ENCODE results near the gene ZNHIT3. TPM values are rescaled to one million over a fixed set of nuclear protein-coding genes. Genes with fewer than 3 reads are reported as not detected.

Gene ZNHIT3
- total and polyA plus RNA-seq, 9 donors = 27.7 to 63.5 (median 34.5) TPM

GRCh38 chr17:36493956-36494355 lies 7.5 kb downstream of the ZNHIT3 start:
- H3K36me3 ChIP-seq = no peaks in the 10 kb centered on the region
- no peak for TF ChIP-seq EP300 (IDR thresholded peaks at IDR 0.05)
- TF ChIP-seq POLR2A (IDR thresholded peaks at IDR 0.05) = no peak
- no peaks in the 10 kb centered on the region for H3K9me3 ChIP-seq
- intact Hi-C loops (cut with DNase I) = no loop called here
- no peak overlapping the region for H3K27ac ChIP-seq
- H3K4me1 ChIP-seq (ENCODE audit: insufficient read depth) = no peaks in the 10 kb centered on the region
- DNase-seq = no peak
- 69 to 74% (median 72%) methylated on average over 1 of the region's 1 CpG for WGBS, 3 donors
- no peaks in the 10 kb centered on the region for H3K27me3 ChIP-seq
- H3K4me3 ChIP-seq = no peak overlapping the region

- Histone ChIP-seq H3K27ac (no peak overlapping the region), H3K36me3 (no peaks in the 10 kb centered on the region), H3K27me3 (no peaks in the 10 kb centered on the region), H3K9me3 (no peaks in the 10 kb centered on the region), H3K4me3 (no peak overlapping the region), H3K4me1 (ENCODE audit: insufficient read depth) (no peaks in the 10 kb centered on the region)
- DNase-seq = no peak
- WGBS, 3 donors = 78 to 83% (median 80%) methylated on average over 5 of the region's 5 CpGs
- intact Hi-C loops (cut with DNase I) = no loop called here
- TF ChIP-seq EP300 (IDR thresholded peaks at IDR 0.05) (no peak), CTCF (IDR thresholded peaks at IDR 0.05) (no peak), POLR2A (IDR thresholded peaks at IDR 0.05) (no peak)
Observed at GRCh38 chr17:36494674-36495073, 8.2 kb downstream of the ZNHIT3 start.

GRCh38 chr17:36495076-36495578 lies 8.6 kb downstream of the ZNHIT3 start:
- intact Hi-C loops (cut with DNase I) = no loop called here
- no peak overlapping the region for H3K4me3 ChIP-seq
- no peak overlapping the region for H3K27ac ChIP-seq
- no peaks in the 10 kb centered on the region for H3K36me3 ChIP-seq
- DNase-seq = no peak
- H3K4me1 ChIP-seq (ENCODE audit: insufficient read depth) = no peaks in the 10 kb centered on the region
- 62 to 65% (median 63%) methylated on average over 3 of the region's 3 CpGs for WGBS, 3 donors
- no peaks in the 10 kb centered on the region for H3K27me3 ChIP-seq
- H3K9me3 ChIP-seq = no peaks in the 10 kb centered on the region
- TF ChIP-seq CTCF (IDR thresholded peaks at IDR 0.05) (no peak), EP300 (IDR thresholded peaks at IDR 0.05) (no peak), POLR2A (IDR thresholded peaks at IDR 0.05) (no peak)

- intact Hi-C loops (cut with DNase I) = no loop called here
- no peaks in the 10 kb centered on the region for H3K4me1 ChIP-seq (ENCODE audit: insufficient read depth)
- H3K27ac ChIP-seq = no peak overlapping the region
- H3K27me3 ChIP-seq = no peaks in the 10 kb centered on the region
- TF ChIP-seq CTCF (IDR thresholded peaks at IDR 0.05) (no peak), POLR2A (IDR thresholded peaks at IDR 0.05) (no peak), EP300 (IDR thresholded peaks at IDR 0.05) (no peak)
- H3K9me3 ChIP-seq = no peaks in the 10 kb centered on the region
- no peaks in the 10 kb centered on the region for H3K36me3 ChIP-seq
- no peak overlapping the region for H3K4me3 ChIP-seq
- 81 to 84% (median 83%) methylated on average over 9 of the region's 9 CpGs for WGBS, 3 donors
- no peak for DNase-seq
Observed at GRCh38 chr17:36496018-36496789, 9.7 kb downstream of the ZNHIT3 start.

- WGBS, 3 donors = 79 to 87% (median 81%) methylated on average over 9 of the region's 9 CpGs
- H3K27me3 ChIP-seq = no peaks in the 10 kb centered on the region
Observed at GRCh38 chr17:36498155-36498554, 11.7 kb downstream of the ZNHIT3 start.

More at GRCh38 chr17:36498155-36498554, 11.7 kb downstream of the ZNHIT3 start:
- Histone ChIP-seq H3K4me1 (ENCODE audit: insufficient read depth) (no peaks in the 10 kb centered on the region), H3K27ac (no peak overlapping the region), H3K36me3 (no peaks in the 10 kb centered on the region), H3K4me3 (no peak overlapping the region), H3K9me3 (no peaks in the 10 kb centered on the region)
- no peak for DNase-seq
- intact Hi-C loops (cut with DNase I) = no loop called here
- TF ChIP-seq CTCF (IDR thresholded peaks at IDR 0.05) = no peak
- TF ChIP-seq EP300 (IDR thresholded peaks at IDR 0.05) = no peak
- TF ChIP-seq POLR2A (IDR thresholded peaks at IDR 0.05) = no peak
